A673 (cell line): ENCODE results near the gene GPR158.

Source experiments
- CTCF ChIP-seq: fragments of 300-800, 200-600 bp; sonication (generic); conservative IDR thresholded peaks from 2 replicates; pipeline ENCODE4 v1.5.1; 2017; ENCODE audit warnings: low read depth, mild to moderate bottlenecking, antibody characterized with exemption, low read length, moderate library complexity, mixed read lengths
- EZH2 ChIP-seq: fragments of 200-600 bp; sonication (generic); IDR thresholded peaks from 2 replicates; pipeline ENCODE4 v1.6.1; 2017; ENCODE audit warnings: borderline replicate concordance, low read depth, mild to moderate bottlenecking, mixed read lengths, antibody characterized with exemption, low read length; ENCODE audit not compliant: poor library complexity, severe bottlenecking

GRCh38 chr10:25506821-25507335 lies 332.1 kb downstream of the GPR158 start:
- TF ChIP-seq CTCF (no peak), EZH2 (no peak)
